HG03432 (cell line): ENCODE data around the gene CD226.
"Not testable (repeated sequence)": the region's sequence is repeated elsewhere in the genome, so short reads cannot be mapped to it uniquely, and the experiment has no call there.

Source experiments
- ATAC-seq: cut with Tn5 transposase; IDR thresholded peaks from one replicate; pipeline ENCODE4 v1.9.1; 2021; ENCODE audit warnings: mild to moderate bottlenecking, moderate library complexity; ENCODE audit not compliant: unreplicated experiment

The CD226 gene

DNA sequence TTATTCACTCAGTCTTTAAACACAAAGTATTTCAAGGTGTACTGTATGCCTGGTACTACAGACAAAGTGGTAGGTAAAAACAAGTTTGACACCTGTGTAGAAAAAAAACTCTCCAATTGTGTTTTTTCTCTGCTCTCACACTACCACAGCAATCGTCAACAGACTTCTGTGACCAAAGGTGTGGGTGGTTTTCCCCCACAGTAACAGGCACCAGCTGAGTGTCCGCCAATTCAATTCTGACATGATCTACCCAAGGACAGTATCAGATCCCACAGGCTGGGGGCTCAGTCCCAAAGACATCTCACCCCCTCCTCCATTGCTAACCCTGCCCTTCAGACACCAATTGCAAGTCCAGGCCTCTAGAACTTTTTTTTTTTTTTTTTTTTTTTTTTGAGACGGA, 71.2 kb downstream of the CD226 start:
- ATAC-seq = no peak

DNA sequence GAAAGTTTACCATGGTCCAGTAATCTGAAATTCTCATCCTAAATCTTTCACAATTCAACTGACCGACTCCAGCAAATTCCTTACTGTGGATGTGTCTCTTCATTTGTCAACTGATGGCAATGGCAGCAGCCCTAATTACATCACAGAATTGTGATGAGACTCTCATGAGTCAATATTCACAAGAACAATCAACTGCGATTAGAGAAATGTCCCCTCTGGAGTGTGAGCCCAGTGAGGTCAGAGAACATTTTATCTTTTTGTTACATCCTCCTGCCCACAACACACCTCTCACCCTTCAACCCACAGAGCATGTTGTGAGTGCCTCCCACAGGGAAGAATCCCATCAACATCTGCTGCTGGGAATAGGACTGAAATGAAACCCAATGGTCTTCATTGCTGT, 73.6 kb downstream of the CD226 start:
- no peak for ATAC-seq

DNA sequence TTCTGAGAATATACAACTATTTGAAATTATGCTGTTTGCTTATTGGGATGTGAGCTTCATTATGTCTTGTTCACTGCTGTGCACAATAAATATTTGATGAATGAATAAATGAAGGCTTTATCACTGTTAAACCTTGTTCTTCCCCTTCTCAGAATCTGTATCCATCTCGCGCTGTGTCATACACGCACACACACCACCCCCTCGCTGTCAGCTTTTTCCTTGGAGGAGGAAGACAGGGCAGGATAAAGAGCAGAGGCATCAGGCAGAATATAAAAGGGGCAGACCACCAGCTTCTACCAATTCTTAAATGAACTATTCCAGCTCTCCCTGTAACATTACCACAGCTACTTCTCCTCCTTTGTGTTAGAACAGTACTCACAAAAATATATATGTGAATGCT, 75.0 kb downstream of the CD226 start:
- no peak for ATAC-seq

DNA sequence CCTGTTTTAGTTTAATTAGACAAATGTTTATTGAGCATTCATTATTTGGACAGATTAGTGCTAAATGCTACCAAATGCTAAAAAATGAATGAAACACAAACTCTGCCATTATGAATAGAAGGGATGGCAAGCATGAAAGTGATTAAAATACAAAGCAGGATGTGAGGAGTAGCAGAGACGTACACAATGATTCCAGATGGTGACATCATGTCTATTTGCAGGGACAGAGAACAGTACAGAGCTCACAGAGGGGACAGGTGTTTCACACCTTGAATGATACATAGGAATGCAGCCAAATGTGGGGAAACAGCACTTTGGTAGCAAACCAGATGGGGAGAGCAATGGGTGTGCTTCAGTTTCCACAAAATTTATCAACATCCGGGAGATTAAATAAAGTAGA, 76.3 kb downstream of the CD226 start:
- no peak for ATAC-seq

DNA sequence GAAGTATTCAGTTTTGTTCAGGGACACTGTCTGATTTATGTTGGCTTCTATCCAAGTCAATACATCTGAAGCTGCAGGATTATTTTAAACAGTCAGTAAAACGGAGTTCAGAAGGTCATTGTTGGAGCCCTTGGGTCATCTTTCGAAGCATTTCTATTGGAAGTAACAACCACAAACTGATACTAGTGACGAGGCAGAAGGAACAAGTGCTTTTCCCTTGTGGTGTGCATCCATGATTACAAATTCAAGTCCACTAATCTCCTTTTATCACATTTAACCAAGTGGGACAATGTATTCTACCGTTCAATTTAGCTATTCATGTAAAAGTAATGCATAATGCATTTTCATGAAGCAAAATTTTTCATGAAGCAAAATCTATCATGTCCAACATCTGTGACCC, 76.9 kb downstream of the CD226 start:
- no peak for ATAC-seq

DNA sequence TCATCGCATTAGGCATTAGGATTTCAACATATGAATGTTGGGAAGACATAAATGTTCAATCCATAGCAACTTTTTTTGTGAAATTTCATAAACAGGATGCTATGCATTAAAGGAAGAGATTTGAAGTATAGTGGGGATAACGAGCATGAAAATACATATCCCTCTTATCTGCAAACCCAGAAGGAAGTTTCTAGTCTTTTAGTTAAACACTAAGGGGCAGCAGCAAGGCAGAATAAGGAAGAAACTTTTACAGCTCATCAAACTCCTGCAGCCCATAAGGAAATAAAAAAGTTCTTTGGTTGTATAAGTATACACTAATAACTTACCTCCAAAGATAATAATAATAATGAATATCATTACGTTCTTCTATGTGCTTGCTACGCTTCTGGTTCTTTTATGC, 81.5 kb downstream of the CD226 start:
- no peak for ATAC-seq

DNA sequence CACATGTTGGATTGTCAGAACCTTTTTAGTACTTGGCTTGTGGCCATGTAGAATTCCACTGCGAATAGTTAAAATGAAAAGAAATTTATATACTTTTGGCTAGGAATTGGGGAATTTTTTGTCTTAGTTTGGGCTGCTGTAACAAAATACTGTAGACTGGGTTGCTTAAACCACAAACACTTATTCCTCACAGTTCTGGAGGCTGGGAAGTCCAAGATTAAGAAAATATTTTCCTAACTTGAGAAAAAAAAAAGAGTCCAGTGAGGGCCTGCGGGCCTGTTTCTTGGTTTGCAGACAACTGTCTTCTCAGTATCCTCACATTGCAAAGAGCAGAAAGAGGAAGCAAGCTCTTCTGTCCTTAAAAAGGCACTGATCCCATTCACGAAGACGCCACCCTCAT, 81.9 kb downstream of the CD226 start:
- ATAC-seq = no peak

DNA sequence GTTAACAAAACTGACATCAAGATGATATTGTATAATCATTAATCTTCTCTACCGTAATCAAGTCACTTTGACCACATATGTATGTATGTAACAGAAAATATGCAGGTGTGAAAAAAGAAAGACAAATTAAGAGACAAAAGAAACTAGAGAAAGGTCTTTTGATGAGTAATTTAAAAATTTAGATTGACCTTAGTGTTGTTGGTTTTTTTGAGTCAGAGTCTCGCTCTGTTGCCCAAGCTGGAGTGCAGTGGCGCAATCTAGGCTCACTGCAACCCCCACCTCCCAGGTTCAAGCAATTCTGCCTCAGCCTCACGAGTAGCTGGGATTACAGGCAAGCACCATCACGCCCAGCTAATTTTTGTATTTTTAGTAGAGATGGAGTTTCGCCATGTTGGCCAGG, 82.9 kb downstream of the CD226 start:
- ATAC-seq = peak; percentile 90

DNA sequence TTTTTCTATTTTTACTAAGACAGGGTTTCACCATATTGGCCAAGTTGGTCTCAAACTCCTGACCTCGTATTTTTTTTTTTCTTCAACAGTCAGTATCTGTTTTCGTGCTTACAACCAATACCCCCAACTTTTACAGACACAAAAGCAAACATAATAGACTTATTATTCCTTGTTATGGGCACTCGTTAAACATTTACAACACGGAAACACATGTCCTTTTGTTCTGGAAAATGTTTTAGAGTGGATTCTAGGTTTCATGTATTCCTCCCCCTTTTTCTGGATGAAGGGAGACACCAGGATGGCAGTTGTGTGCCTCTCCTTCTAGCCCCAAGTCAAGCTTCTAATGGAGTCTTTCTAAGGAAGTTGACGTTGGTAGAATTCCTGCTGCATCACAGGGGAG, 88.8 kb downstream of the CD226 start:
- ATAC-seq = no peak

DNA sequence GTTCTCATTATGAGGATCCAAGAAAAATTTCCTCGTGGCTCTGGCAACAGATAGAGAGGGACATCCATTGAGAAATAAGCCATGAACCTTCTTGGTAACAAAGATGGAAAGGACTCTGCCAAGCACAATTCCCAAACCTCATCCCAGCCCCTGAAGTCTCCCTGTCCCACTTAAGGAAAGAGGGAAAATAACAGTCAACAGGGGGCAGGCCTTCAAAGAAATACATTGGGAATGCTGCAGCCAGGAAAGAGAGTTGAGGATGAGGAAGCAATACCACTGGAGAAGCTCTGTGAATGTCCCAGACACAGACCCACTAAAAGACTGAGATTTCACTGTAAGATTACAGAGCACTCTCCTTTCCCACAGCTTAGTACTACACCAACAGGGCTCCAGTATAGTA, 93.2 kb downstream of the CD226 start:
- ATAC-seq = no peak

DNA sequence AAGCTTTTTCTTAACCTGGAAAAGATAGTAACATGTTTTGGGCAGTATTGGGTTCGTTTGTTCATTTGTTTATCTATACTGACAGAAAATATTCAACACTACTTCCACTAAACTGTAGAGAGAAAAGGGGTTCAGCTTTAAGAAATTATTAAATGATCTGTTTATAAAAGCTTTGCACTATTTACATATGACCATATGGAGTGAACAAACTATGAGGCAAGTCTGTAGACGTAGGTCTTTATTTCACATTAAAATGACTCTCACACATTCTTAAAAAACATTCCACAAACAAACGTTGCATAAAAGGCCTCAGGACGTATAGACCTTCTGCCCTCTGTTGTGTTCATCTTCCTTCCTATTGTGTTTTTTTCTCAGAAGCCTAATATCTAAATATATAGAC, 94.6 kb downstream of the CD226 start:
- ATAC-seq = no peak

DNA sequence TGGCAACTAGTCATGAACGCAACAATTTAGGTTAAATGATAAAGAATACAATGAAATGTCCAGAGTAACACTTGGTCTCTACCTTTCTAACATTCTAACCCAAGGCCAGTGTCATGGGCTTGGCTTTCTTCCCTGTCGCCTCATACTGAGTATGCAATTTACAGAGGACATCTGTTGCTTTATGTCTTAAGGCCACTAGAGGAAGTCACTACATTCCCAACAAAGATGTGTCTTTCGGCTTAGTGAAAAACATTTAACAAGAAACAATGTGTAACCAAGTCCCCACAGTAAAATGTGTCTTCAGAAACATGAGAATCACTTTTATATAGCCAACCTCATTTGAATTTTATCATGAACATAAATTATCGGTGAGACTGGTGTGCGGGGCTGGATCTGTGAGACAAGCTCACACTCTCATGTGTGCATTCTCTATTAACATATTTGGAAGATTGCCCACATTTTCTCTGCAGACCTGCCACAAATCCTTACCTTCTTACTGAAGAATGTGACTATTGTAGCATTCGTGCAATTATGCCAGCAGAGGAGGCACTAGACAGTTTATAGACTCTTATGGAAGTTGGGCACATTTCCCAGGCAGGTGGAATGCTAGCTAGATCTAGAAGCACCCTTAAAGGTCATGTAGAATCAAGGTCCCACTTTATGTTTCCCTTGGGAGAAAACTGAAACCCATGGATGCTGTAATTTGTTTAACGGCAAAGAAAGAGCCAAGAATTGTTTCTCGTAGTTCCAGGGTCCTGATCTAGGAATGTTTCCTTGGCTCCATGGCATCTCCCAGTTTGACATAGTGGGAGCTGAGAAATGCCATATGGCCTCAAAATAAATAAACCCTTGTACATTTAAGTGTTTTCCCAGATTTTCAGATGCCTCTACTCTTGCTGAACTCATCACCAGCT, 101.8 kb downstream of the CD226 start:
- ATAC-seq = no peak

DNA sequence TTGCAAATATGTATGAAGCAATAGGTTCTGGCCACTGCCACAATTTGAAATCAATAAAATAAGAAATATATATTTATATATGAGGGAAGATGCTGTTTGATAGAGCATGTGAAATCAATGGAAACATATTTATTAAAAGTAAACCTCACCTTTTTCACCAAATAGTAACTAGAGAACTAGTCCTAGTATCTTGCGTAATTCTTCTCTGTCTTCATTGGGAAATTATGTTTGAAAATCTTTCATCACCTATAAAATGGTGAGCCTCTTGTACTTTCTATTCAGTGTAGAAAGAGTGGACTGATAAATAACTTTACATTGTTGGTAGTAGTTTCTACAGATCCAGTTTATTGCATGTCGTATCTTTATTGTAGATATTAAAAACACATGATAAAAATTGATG, 103.0 kb downstream of the CD226 start:
- no peak for ATAC-seq

DNA sequence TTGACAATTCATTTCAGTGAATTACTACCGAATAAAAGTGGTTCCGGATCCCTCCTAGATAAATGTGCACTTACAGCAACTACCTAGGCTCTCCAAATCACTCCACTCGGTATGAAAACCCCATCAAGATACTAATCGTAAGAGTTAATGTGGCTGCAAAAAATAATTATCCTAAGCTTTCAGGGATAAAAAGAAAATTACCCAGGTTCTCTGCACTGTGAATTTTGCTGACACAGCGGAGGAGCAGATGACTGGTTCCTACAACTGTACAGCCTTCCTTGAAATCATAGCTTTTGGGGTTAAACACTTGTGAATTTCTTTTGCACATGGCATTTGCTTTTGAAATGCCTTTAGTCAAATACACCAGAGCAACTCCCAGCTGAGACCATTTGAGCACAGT, 104.7 kb downstream of the CD226 start:
- ATAC-seq = no peak

DNA sequence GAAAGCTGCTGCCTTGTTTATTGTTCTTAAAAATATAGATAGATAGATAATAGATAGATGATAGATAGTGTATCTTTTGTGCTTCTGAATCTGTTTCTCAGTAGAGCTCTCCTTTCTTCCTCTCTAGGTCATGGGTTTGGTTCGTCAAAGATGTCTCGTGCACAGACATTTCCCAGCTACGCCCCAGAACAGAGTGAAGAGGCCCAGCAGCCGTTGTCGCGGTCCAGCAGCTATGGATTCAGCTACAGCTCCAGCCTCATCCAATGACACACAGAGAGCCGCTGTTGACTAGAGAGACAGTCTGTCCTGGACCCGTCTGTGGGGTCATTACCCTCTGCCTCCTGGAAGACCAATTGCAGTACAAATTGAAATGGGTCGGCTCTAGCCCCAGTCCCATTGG, 106.6 kb downstream of the CD226 start:
- no peak for ATAC-seq

DNA sequence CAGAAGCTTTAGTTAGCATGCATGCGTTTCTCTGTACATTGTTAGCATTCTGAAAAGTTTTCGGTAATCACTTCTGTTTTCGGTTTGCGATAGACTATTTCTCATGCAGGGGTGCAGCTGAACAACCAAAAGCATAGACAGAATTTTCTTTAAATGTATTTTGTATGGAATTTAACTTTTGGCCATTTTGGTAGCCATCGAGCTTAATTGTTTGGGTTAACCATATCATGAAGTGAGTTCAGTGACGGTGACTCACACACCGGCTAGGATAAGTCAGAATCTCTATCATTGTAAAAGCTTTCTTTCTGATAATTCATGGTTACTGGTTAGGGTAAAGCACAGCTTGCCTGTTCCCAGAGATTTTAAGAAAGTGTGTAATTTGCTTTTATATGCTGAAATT, 107.2 kb downstream of the CD226 start:
- ATAC-seq = no peak

DNA sequence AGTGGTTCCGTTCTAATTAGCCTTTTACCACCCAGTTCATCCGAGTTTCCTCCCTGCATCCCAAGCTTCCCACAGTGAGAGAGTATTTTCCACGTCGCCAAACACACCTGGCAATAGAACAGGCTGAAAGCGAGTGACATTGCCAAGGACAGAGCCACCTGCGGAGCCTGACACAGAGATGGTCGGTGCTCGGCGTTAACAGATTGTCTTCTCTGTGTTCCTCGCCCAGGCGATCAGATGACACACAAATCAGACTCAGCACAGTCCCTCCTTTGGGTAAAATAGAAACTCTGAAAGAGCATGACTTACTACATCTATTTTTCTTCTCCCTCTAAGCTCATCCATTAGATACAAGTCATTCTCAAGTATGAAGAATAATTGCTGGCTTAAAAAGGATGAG, 107.7 kb downstream of the CD226 start:
- ATAC-seq = no peak

DNA sequence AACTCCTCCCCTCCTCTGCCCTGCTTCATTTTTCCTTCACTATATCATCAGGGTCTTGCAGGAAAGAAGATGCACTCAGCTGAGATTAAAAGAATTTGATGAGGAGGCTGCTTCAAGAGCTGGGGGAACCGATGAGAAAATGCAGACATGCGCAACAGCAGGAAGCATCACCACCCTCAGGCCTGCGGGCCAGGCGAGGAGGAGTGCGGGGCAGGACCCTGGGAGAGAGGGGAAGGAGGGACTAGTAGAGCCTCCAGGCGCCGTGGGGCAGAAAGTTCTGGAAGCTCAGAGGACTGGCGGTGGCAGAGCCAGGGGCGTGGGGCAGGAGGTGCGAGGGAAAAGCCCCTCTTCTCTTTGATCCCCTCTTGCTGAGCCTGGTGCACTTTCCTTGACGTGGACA, 108.2 kb downstream of the CD226 start:
- ATAC-seq = no peak

DNA sequence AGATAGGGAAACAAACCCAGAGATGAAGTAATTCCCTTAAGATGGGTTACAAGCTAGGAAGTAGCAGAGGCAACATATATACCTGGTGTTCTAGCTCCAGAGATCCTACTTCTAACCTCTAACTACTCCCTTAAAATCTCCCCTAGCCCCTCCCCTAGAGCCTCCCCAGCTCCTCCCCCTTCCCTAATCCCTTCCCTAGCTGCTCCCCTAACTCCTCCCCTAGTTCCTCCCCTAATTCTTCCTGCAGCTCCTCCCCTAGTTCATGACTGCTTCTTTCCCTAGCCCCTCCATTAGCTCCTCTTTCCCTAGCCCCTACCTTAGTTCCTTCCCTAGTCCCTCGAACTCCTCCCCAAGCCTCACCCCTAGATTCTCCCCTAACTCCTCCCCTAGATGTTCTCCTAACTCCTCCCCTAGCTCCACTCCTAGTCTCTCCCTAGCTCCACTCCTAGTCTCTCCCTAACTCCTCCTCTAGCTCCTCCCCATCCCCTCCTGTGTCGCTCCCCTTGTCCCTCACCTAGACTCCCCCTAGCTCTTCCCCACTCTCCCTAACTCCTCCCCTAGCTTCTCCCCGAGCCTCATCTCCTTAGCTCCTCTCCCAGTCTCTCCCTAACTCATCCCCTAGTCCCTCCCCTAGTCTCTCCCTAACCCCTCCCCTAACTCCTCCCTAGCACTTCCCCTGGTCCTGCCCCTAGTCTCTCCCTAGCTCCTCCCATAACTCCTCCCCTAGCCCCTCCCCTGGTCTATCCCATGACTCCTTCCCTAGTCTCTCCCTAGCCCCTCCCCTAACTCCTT, 108.9 kb downstream of the CD226 start:
- ATAC-seq = peak; percentile 66

DNA sequence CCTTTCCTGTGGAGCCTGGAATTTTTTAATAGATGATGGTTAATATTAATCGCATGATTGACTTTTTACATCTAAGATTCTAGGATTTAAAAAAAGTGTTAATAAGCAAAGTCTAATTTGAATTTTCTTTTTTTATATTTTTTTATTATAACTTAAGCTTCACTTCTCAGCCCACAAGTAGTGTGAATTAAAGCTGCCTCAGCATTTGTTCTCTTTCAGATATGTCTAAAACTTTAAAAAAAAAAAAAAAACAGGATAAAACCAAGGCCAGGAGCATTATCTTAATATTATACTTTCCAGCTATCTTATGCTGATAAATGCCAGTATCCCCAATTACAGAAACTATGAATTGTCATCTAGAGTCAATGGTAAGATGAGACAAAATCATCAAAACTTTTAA, 109.7 kb downstream of the CD226 start:
- ATAC-seq = no peak

DNA sequence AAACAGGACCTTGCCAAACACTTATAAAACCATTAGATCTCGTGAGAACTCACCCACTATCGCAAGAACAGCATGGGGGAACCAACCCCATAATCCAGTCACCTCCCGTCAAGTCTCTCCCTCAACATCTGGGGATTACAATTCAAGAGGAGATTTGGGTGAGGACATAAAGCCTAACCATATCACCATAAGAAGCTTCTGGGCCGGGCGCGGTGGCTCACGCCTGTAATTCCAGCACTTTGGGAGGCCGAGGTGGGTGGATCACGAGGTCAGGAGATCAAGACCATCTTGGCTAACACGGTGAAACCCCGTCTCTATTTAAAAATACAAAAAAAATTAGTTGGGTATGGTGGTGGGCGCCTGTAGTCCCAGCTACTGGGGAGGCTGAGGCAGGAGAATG, 112.7 kb downstream of the CD226 start:
- ATAC-seq = not testable (repeated sequence)

DNA sequence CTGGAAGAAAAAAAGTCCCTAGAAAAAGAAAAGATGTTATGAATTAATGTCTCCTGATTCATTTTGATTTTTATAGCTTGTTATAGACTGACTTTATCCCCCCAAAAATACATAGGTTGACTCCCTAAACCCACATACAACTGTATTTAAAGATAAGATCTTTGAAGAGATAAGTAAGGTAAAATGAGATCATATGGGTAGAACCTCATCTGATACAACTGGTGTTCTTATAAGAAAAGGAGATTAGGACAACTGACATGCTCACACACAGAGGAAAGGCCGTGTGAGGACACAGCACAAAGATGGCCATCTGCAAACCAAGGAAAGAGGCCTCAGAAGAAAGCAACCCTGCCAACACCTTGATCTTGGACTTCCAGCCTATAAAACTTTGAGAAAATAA, 117.5 kb downstream of the CD226 start:
- ATAC-seq = no peak
